Activated CD4-positive, CD25-positive, alpha-beta regulatory T cell (primary cell): ENCODE results near the gene AQP7.
"Not testable (repeated sequence)": the region's sequence is repeated elsewhere in the genome, so short reads cannot be mapped to it uniquely, and the experiment has no call there.

Experiments
- DNase-seq, 4 experiments: peaks; one replicate each; lab custom pipeline; 2025; lab: John Stamatoyannopoulos, UW

AQP7 gene

DNA sequence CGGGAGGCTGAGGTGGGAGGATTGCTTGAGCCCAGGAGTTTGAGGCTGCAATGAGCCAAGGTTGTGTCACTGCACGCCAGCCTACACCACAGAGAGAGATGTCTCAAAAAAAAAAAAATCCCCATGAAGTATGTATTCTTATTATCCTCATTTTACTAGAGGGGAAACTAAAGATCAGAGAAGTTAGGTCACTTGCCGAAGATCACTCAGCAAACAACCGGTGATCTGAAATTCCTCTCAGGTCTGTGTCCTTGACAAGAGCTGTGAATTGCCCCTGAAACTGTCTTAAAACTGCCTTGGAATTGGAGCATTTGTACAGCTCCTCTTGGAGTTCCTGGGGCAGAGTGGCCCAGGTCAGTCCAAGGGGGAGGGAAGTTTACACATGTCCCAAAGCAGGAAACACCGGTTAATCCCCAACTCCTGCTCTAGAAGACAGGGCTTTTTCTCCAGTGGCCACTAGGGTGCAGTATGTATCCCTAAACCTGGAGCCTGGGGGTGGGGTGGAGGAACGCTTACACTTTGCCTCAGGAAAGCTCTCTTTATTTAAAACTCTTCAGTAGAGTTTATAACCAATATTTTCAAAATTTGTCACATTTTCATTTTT is 27.6 kb downstream of the AQP7 start:
- peak; percentile 9 to 50 (median 25) for DNase-seq

DNA sequence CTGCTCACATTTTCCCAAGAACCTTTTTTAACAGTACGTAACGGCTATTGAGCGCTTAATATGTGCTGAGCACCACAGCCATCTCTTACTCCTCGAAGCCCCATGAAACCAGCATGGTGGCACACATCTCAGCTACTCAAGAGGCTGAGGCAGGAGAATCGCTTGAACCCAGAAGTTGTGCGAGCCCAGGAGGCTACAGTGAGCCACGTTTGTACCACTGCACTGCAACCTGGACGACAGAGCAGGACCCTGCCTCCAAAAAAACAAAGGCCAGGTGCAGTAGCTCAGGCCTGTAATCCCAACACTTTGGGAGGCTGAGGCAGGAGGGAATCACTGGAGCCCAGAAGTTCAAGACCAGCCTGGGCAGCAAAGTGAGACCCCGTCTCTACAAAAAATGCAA is 28.2 kb downstream of the AQP7 start:
- DNase-seq, result no peak

DNA sequence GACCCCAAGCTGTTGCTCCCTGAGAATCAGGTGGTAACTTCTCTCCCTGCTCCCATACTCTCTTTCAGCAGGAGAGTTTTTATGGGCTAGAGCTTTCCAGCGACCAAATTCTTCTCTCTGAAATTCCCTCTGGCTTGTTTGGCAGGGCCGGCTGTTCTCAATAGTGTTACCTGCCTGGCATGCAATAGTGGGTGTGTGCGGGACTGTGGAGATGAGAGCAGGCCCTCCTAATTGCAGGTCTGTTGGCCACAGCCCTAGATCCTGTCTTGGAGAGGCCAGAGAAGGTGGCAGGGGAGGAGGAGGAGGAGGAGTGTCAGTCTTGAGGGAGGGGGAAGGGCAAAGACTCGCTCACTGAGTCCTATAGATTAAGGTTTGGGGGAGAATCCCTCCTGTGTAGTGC is 29.5 kb downstream of the AQP7 start:
- DNase-seq, result no peak

DNA sequence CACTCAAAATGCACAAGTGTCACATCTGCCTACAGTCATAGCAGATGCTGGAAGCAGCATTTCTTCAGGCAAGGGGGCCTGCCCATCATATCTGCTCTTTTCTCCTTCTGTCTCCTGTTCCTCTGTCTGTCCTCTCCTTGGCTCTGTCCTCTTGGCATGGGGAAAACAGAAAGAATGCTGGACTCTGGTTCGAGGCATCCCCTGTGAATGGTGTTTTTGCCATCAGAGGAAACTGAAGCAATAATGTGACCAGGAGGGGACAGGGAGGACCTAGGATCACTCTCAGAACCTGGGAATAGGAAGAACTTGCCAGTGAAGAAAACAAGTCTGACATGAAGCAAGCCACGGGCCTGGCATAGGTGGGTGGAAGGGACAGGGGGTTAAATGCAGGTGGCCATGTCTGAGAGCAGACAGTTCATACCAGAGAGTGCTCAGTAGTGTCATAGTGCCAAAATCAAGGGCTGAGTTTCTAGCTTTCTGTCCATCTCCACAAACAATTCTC is 35.3 kb downstream of the AQP7 start:
- no peak for DNase-seq

DNA sequence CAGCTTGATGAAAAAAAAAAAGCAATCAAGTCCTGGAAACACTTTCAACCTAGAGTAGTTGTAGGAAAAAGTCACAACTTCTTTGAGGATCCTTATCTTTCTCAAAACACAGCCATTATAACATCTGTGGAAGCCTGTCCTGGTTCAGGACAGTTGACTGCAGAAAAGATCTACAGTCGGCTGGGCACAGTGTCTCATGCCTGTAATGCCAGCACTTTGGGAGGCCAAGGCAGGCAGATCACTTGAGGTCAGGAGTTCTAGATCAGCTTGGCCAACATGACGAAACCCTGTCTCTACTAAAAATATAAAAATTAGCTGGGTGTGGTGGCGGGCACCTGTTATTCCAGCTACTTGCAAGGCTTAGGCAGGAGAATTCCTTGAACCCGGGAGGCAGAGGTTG is 37.6 kb downstream of the AQP7 start:
- not testable (repeated sequence) for DNase-seq

DNA sequence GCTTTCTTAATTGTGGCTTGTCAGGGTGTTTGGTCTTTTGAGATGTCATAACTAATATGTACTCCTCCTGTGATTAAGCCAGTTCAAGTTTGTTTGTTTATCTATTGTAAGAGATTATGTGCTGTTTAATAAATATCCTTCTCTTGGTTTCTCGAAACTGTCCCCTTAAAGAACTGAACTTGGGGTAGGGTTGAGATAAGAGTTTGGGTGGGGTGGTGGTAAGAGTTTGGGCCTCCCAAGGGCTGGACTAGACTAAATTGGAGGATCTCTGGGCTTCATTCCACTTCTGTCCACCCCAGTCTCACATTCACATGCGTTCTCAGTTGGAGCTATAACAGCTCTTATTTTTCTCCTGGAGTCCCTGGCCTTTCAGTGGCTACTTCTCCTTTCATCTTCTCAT is 38.2 kb downstream of the AQP7 start:
- DNase-seq, result no peak

DNA sequence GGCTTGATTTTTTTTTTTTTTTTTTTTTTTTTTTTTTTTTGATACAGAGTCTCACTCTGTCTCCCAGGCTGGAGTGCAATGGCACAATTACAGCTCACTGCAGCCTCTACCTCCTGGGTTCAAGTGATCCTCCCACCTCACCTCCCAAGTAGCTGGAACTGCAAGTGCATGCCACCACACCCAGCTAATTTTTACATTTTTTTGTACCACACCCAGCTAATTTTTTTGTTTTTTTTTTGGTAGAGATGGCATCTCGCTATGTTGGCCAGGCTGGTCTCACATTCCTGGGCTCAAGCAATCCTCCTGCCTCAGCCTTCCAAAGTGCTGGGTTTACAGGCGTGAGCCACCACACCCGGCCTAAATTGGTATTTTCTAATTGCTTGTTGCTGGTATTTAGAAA is 43.7 kb downstream of the AQP7 start:
- DNase-seq, result not testable (repeated sequence)

DNA sequence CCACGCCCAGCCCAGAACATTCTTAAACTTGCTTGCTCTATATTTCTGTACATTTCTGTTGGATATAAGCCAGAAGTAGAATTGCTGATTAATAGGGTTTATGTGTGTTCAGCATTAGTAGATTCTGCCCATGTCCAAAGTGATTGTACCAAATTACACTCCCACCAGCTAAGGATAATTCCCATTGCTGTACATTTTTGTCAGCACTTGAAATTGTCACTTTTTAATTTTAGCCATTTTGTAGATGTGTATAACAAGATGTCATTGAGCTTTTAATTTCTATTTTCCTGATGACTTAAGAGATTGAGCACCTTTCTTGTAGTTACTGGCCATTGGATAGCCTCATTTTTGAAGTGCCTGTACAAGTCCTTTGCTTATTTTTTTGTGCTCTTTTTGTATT is 46.4 kb downstream of the AQP7 start:
- no peak for DNase-seq

DNA sequence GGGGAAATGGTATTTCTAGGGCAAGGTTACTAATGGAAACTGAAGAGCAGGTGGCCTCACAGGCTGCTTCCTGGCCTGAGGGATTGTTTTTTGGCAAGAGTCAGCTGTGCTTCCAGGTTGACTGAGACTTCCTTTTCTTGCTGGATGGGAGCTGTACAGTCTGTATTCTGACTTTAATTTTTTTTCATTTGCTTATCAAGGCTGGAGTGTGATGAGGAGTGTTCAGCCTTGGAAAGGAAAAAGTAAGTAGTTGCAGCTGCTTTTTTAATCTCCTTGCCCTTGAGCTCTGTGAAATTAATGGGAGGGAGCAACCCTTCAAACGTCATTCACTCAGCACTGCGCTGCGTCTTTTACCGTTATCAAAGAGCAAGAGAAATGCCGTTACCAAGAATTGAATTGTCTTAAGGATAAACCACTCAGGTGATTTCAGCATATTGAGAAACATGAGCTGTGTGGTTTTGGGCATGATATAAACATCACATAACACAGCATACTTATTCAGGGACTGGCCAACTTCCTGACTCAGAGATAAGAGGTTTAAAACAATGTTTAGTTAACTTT is 47.6 kb downstream of the AQP7 start:
- DNase-seq, result no peak

DNA sequence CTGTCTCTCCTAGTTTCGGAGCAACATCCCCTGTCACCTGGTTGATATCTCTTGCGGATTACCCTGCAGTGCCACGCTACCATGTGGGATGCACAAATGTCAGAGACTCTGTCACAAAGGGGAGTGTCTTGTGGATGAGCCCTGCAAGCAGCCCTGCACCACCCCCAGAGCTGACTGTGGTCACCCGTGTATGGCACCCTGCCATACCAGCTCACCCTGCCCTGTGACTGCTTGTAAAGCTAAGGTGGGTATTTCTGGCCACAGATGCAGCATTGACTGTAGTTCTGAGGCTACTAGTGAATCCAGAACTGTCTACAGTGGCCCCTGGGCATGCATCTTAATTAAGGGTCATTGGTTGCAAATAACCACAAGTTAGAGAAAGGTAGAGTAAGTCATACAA is 50.8 kb downstream of the AQP7 start:
- no peak for DNase-seq

DNA sequence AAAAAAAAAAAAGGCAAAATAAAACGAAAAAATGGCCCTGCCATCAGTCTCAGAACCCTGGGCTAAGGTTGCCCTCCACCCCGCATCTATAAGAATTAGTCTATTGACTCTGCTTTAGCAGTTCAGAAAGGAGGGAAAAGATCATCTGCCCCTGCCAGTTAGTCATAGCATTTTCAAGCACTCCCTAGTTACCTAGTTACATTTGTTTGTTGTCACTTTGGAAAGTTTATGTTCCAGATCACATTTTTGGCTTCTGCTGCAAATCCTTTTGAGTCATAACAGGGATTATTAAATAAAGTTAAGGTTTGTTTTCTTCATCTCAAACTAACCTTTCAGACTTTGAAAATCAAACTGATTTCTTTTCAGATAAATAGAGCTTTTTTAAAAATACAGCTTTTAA is 52.1 kb downstream of the AQP7 start:
- no peak for DNase-seq

DNA sequence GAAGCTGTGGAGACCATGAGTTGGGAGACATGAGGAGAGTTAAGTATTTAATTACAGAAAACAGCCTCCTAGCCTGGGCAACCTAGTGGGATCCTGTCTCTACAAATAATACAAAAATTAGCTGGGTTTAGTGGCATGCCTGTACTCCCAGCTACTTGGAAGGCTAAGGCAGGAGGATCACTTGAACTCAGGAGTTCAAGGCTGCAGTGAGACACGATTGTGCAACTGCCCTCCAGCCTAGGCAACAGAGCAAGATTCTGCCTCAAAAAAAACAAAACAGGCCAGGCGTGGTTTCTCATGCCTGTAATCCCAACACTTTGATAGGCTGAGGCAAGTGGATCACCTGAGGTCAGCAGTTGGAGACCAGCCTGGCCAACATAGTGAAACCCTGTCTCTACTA is 52.6 kb downstream of the AQP7 start:
- no peak for DNase-seq

DNA sequence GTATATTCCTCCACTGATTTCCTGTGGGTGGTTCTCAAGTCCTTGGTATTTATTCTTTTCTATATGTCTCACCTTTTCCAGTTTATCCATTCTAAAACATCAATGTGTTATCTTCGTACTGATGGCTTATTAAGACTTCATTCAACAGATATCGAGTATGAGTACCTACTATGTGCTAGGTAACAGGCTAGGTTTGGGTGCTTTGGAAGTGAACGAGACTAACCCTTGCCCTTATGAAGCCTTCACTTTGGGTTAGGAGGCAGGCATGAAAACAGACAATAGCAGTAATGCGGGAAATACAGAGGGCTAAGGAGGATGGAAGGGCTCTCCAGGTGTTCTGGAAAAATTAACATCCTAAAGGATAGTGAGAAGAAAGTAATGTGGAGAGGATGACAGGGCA is 53.4 kb downstream of the AQP7 start:
- no peak for DNase-seq

DNA sequence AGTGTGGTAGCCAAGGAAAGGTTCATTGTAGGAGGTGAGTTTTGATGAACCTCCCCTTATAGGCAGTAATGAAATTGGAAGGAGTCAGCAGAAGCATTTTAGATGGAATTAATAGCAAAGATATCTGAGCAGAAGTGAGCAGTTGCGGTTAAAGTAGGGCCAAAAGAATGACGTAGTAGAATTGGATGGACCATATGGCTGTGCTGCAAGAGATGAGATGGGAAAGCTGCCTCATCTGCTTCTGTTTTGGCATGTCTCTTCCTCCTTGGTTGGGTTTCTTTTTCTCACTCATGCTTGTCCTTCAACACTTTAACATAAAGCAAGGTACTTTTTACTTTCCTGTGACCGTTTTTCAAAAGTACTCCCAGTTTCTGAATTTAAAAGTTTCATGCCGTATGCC is 55.8 kb downstream of the AQP7 start:
- no peak for DNase-seq

DNA sequence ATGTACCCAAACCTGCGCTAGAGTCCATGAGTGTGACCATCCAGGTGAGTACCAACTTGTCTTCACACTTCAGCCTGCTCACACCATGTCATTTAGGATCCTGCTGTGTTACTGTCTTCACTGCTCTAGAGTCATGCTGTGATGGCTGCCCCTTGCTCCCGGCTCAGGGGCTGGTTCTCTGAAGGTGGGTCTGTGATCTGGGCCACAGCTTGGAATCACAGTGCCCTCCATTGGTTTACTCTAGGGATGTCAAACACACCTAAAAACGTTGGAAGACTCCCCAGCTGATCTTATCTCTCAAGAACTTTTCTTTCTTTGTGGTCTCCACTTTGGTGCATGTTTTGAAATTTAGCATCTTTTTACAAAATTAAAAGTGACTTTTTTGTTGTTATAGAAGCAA is 58.2 kb downstream of the AQP7 start:
- no peak for DNase-seq

DNA sequence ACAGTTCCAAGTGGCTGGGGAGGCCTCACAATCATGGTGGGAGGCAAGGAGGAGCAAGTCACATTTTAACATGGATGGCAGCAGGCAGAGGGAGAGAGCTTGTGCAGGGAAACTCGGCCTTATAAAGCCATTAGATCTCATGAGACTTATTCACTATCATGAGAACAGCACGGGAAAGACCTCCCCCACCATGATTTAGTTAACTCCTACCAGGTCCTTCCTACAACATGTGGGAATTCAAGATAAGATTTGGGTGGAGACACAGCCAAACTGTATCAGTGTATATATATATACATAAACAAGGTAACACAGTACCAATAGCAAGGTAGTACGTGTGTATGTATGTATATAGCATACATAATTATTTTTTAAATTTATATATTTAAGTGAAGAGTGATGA is 61.2 kb downstream of the AQP7 start:
- no peak for DNase-seq

DNA sequence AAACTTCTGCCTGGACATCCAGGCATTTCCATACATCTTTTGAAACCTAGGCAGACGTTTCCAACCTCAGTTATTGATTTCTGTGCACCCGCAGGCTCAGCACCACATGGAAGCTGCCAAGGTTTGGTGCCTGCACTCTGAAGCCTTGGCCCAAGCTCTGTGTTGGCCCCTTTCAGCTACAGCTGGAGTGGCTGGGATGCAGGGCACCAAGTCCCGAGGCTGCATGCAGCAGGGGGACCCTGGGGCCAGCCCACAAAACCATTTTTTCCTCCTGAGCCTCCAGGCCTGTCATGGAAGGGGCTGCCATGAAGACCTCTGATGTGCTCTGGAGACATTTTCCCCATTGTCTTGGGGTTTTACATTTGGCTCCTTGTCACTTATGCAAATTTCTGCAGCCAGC is 62.2 kb downstream of the AQP7 start:
- no peak for DNase-seq
